K562 (cell line): ENCODE results near the gene CDC45. TPM values are rescaled to one million over a fixed set of nuclear protein-coding genes. Genes with fewer than 3 reads are reported as not detected.

Experiments used
- BRD4 ChIP-seq: fragments of 200-600 bp; sonication (generic); IDR thresholded peaks from 2 replicates; pipeline ENCODE4 v1.6.1; 2017; ENCODE audit warnings: inconsistent platforms
- CBX2 ChIP-seq: fragments of 200-600 bp; sonication (generic); IDR thresholded peaks from one replicate; pipeline ENCODE4 v1.6.1; 2012; ENCODE audit warnings: mild to moderate bottlenecking, low read length, inconsistent platforms; ENCODE audit not compliant: insufficient read depth, poor library complexity, severe bottlenecking
- CEBPB ChIP-seq: fragments of 450-650 bp; IDR thresholded peaks from 2 replicates; pipeline ENCODE4 v1.6.1; 2016; ENCODE audit warnings: missing genetic modification characterization, missing compliant biosample characterization
- DPF2 ChIP-seq: fragments of 450-650 bp; IDR thresholded peaks from 2 replicates; pipeline ENCODE4 v1.6.1; 2016
- FOXJ2 ChIP-seq: fragments of 200-800 bp; sonication (Bioruptor generic); IDR thresholded peaks from 2 replicates; pipeline ENCODE4 v1.6.1; 2016; ENCODE audit warnings: missing genetic modification characterization, missing compliant biosample characterization
- FUS ChIP-seq: fragments of 200-400 bp; formaldehyde crosslinking; optimal IDR thresholded peaks from 2 replicates; pipeline ENCODE3; 2017; ENCODE audit warnings: low read depth, low read length
- HNRNPL ChIP-seq: fragments of 200-400 bp; formaldehyde crosslinking; IDR thresholded peaks from 2 replicates; pipeline ENCODE4 v1.6.1; 2017; ENCODE audit warnings: low read depth, mild to moderate bottlenecking, low read length
- HSF4 ChIP-seq: fragments of 250-450 bp; sonication (Bioruptor Pico); IDR thresholded peaks from 2 replicates; pipeline ENCODE4 v2.1.2; 2022; ENCODE audit warnings: mild to moderate bottlenecking, moderate library complexity, borderline replicate concordance
- KAT2B ChIP-seq: IDR thresholded peaks from one replicate; pipeline ENCODE4 v1.6.1; 2012; ENCODE audit warnings: low read depth, mild to moderate bottlenecking, control low read depth, inconsistent platforms, low read length, moderate library complexity
- MLX ChIP-seq, 2 experiments: fragments of 450-650 bp in 1 of 2; sonication (generic) in 1 of 2; formaldehyde crosslinking; conservative IDR thresholded peaks; 2 replicates each; pipeline versions ENCODE4 v1.4.0 to v1.8.1; 2020 to 2022; ENCODE audit warnings: mild to moderate bottlenecking in 1 of 2, missing genetic modification reagents in 1 of 2
- MTA2 ChIP-seq: fragments of 450-650 bp; IDR thresholded peaks from 2 replicates; pipeline ENCODE4 v1.6.1; 2016; ENCODE audit warnings: low read depth
- RCOR1 ChIP-seq, 2 experiments: IDR thresholded peaks; 2 replicates each; pipeline ENCODE4 v1.6.1; 2012; ENCODE audit warnings: low read depth in 2 of 2, low read length in 2 of 2, borderline replicate concordance in 1 of 2, improper control_type of control experiment in 1 of 2
- RNF219 ChIP-seq: fragments of 250-450 bp; sonication (Bioruptor Pico); IDR thresholded peaks from 2 replicates; pipeline ENCODE4 v1.5.0; 2022; ENCODE audit warnings: mild to moderate bottlenecking
- SIRT6 ChIP-seq: IDR thresholded peaks from one replicate; pipeline ENCODE4 v1.6.1; 2012; ENCODE audit warnings: low read depth, mild to moderate bottlenecking, control low read depth, inconsistent platforms, low read length, moderate library complexity
- TBL1XR1 ChIP-seq, 2 experiments: IDR thresholded peaks; 2 replicates each; pipeline ENCODE4 v1.6.1; 2012; ENCODE audit warnings: improper control_type of control experiment in 2 of 2, low read length in 2 of 2, mild to moderate bottlenecking in 1 of 2
- TCF7 ChIP-seq: sonication (generic); IDR thresholded peaks from 2 replicates; pipeline ENCODE4 v1.6.1; 2016; ENCODE audit warnings: antibody characterized with exemption, borderline replicate concordance
- UBTF ChIP-seq, 2 experiments: IDR thresholded peaks; 2 replicates each; pipeline ENCODE4 v1.6.1; 2012; ENCODE audit warnings: improper control_type of control experiment in 2 of 2, low read depth in 2 of 2, low read length in 2 of 2, borderline replicate concordance in 1 of 2
- ZKSCAN8 ChIP-seq: fragments of 200-800 bp; sonication (Bioruptor generic); IDR thresholded peaks from 2 replicates; pipeline ENCODE4 v1.6.1; 2016; ENCODE audit warnings: missing genetic modification characterization, missing compliant biosample characterization
- ZNF174 ChIP-seq: fragments of 250-450 bp; sonication (Bioruptor Pico); IDR thresholded peaks from 2 replicates; pipeline ENCODE4 v1.4.0; 2020; ENCODE audit warnings: mild to moderate bottlenecking
- polyA plus RNA-seq, 8 experiments: library from polyadenylated mRNA; depleted of rRNA in 4 of 8; stranded (reverse) in 5 of 8; unstranded in 3 of 8; fragments of >200 nt; fragmentation: Nextera tagmentation in 2 of 8; fragmentation: Illumina TruSeq in 1 of 8; extraction: Ambion mirVana in 2 of 8; extraction: Trizol in 1 of 8; gene quantifications; 2 replicates each; pipeline versions ENCODE4 v1.2.1 to v1.2.3, GENCODE V29; 2011 to 2014; ENCODE audit warnings: inconsistent platforms in 1 of 8, missing spikeins in 1 of 8
- total RNA-seq, 7 experiments: library from RNA; depleted of rRNA in 6 of 7; stranded (reverse); fragments of >200 nt in 6 of 7; fragmentation: Illumina TruSeq in 2 of 7; extraction: Trizol in 2 of 7; gene quantifications; 2 replicates each; pipeline versions ENCODE4 v1.2.1 to v1.2.3, GENCODE V29; 2011 to 2021; ENCODE audit warnings: low replicate concordance in 1 of 7

Gene CDC45
- total and polyA plus RNA-seq, 9 of the 15 experiments (the other 6 are each of a cell fraction or from before 2014, with no cell fraction given) = 251 to 580 (median 410) TPM

- no peak for TF ChIP-seq RNF219 (CRISPR knock-in tag)
- no peak for TF ChIP-seq UBTF (IDR thresholded peaks at IDR 0.05; ENCODE audit: borderline replicate concordance in 1 of 2, low read depth in 2 of 2, low read length in 2 of 2)
- no peak for TF ChIP-seq BRD4
- 0 out of 4 replicates have a peak, but pooled peaks of 1 of the 2 experiments have one; percentile 65 for TF ChIP-seq MLX (CRISPR knock-in tag; conservative IDR thresholded peaks at IDR 0.05)
- TF ChIP-seq SIRT6 = peak; percentile 31
- TF ChIP-seq TCF7 = no peak
- no peak for TF ChIP-seq KAT2B
- 0 out of 4 replicates have a peak, but pooled peaks of 1 of the 2 experiments have one; percentile 3 for TF ChIP-seq RCOR1 (IDR thresholded peaks at IDR 0.05; ENCODE audit: borderline replicate concordance in 1 of 2, low read depth in 2 of 2, low read length in 2 of 2)
- TF ChIP-seq CBX2 = no peak
- TF ChIP-seq MTA2 = no peak
- TF ChIP-seq ZNF174 (CRISPR knock-in tag) = no peak
- TF ChIP-seq HNRNPL = no peak
- no peak for TF ChIP-seq CEBPB
- no peak for TF ChIP-seq ZKSCAN8 (CRISPR knock-in tag)
- no peak for TF ChIP-seq FUS
- peak; percentile 49; the same call in 1 of the 2 replicates for TF ChIP-seq DPF2
- TF ChIP-seq FOXJ2 (tag) = no peak
- TF ChIP-seq TBL1XR1 (IDR thresholded peaks at IDR 0.05; ENCODE audit: low read length in 2 of 2) = peak in 1 of 2 experiments; percentile 2; a peak in 1 of 4 replicates
- TF ChIP-seq HSF4 (CRISPR knock-in tag) = peak; percentile 69; the same call in 1 of the 2 replicates
Observed at GRCh38 chr22:19448076-19448607, 31.6 kb upstream of the CDC45 start (continued).
